ENCODE measurements around the gene TMTC2.
"Not testable (repeated sequence)": the region's sequence is repeated elsewhere in the genome, so short reads cannot be mapped to it uniquely, and the experiment has no call there.

Gene TMTC2

DNA sequence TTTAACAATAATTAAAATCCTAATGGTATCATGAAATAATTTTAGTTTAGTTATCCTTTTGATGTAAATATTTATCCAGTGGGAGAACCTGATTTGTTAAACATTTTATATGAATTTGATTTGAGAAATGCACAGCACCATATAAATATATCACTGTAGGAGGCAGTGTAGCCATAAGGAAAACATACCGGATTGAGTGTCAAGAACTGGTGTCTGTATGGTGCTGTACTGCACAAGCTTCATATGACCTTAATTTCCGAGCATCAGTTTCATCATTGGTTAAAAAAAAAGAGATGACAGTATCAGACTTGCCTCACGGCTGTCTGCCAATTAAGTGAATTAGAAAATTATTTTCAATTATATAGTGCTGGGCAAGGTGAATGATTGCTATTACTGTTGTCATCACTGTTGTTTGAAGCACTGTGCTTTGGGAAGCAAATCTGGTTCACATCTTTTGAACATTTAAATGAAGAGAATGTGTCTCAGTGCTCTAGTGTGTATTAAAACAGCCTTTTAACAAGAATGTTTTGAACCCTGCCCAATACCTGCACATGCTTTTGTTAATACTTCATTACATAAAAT lies 72.1 kb downstream of the TMTC2 start:
- no peaks in the 10 kb centered on the region for H3K36me3 ChIP-seq (ENCODE audit: control insufficient read depth, insufficient read depth, low read length)
- no peak for DNase-seq (ENCODE audit: extremely low read depth, insufficient read length)
- TF ChIP-seq, protein P1, sequence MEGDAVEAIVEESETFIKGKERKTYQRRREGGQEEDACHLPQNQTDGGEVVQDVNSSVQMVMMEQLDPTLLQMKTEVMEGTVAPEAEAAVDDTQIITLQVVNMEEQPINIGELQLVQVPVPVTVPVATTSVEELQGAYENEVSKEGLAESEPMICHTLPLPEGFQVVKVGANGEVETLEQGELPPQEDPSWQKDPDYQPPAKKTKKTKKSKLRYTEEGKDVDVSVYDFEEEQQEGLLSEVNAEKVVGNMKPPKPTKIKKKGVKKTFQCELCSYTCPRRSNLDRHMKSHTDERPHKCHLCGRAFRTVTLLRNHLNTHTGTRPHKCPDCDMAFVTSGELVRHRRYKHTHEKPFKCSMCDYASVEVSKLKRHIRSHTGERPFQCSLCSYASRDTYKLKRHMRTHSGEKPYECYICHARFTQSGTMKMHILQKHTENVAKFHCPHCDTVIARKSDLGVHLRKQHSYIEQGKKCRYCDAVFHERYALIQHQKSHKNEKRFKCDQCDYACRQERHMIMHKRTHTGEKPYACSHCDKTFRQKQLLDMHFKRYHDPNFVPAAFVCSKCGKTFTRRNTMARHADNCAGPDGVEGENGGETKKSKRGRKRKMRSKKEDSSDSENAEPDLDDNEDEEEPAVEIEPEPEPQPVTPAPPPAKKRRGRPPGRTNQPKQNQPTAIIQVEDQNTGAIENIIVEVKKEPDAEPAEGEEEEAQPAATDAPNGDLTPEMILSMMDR (IDR thresholded peaks at IDR 0.05; ENCODE audit: insufficient read depth, low read length, poor library complexity, severe bottlenecking) = no peak
- no peak overlapping the region for H3K4me3 ChIP-seq (replicated peaks; ENCODE audit: low read depth, low read length)
- H3K27me3 ChIP-seq (replicated peaks; ENCODE audit: control insufficient read depth, insufficient read depth, low read length) = no peaks in the 10 kb centered on the region

DNA sequence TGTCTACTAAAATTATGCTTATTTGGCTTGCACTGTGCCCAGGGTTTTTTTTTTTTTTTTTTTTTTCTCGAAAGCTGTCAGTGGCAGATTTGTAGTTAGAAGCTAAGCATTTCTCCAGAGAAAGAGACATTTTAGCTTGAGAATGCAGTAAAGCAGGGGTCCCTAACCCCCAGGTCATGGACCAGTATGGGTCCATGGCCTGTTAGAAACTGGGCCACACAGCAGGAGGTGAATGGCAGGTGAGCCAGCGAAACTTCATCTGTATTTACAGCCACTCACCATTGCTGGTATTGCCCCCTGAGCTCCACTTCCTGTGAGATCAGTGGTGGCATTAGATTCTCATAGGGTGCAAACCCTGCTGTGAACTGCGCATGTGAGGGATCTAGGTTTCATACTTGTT lies 73.7 kb downstream of the TMTC2 start:
- no peaks in the 10 kb centered on the region for H3K27me3 ChIP-seq (replicated peaks; ENCODE audit: control insufficient read depth, insufficient read depth, low read length)
- no peak for DNase-seq (ENCODE audit: extremely low read depth, insufficient read length)
- H3K4me3 ChIP-seq (replicated peaks; ENCODE audit: low read depth, low read length) = no peak overlapping the region
- TF ChIP-seq, protein P1 (IDR thresholded peaks at IDR 0.05; ENCODE audit: insufficient read depth, low read length, poor library complexity, severe bottlenecking) = no peak
- no peaks in the 10 kb centered on the region for H3K36me3 ChIP-seq (ENCODE audit: control insufficient read depth, insufficient read depth, low read length)

DNA sequence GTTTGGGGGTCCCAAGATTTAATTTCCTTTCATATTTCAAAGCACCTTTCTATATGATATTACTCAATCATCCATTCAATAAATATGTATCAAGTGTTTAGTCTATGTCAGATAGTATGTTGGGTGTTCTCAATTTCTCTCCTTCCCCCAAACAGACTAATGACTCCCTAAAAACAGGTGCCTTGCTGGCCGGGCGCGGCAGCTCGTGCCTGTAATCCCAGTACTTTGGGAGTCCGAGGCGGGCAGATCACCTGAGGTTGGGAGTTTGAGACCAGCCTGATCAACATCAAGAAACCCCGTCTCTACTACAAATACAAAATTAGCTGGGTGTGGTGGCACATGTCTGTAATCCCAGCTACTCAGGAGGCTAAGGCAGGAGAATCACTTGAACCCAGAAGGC lies 78.5 kb downstream of the TMTC2 start:
- DNase-seq (ENCODE audit: extremely low read depth, insufficient read length); H3K36me3 ChIP-seq (ENCODE audit: control insufficient read depth, insufficient read depth, low read length): not testable (repeated sequence)

GRCh38 chr12:82765971-82766705 lies 79.4 kb downstream of the TMTC2 start:
- TF ChIP-seq, protein P1 (IDR thresholded peaks at IDR 0.05; ENCODE audit: insufficient read depth, low read length, poor library complexity, severe bottlenecking) = no peak
- Histone ChIP-seq H3K36me3 (ENCODE audit: control insufficient read depth, insufficient read depth, low read length) (no peaks in the 10 kb centered on the region), H3K27me3 (replicated peaks; ENCODE audit: control insufficient read depth, insufficient read depth, low read length) (no peaks in the 10 kb centered on the region), H3K4me3 (replicated peaks; ENCODE audit: low read depth, low read length) (no peak overlapping the region)
- no peak for DNase-seq (ENCODE audit: extremely low read depth, insufficient read length)

More for the DNA sequence above, 78.5 kb downstream of the TMTC2 start:
- H3K27me3 ChIP-seq (replicated peaks; ENCODE audit: control insufficient read depth, insufficient read depth, low read length); H3K4me3 ChIP-seq (replicated peaks; ENCODE audit: low read depth, low read length): not testable (repeated sequence)

- Histone ChIP-seq H3K27me3 (replicated peaks; ENCODE audit: control insufficient read depth, insufficient read depth, low read length) (no peaks in the 10 kb centered on the region), H3K36me3 (ENCODE audit: control insufficient read depth, insufficient read depth, low read length) (no peaks in the 10 kb centered on the region), H3K4me3 (replicated peaks; ENCODE audit: low read depth, low read length) (no peak overlapping the region)
- no peak for DNase-seq (ENCODE audit: extremely low read depth, insufficient read length)
- TF ChIP-seq, protein P1 (IDR thresholded peaks at IDR 0.05; ENCODE audit: insufficient read depth, low read length, poor library complexity, severe bottlenecking) = no peak
Measured at GRCh38 chr12:82774666-82775065, 88.0 kb downstream of the TMTC2 start.

DNA sequence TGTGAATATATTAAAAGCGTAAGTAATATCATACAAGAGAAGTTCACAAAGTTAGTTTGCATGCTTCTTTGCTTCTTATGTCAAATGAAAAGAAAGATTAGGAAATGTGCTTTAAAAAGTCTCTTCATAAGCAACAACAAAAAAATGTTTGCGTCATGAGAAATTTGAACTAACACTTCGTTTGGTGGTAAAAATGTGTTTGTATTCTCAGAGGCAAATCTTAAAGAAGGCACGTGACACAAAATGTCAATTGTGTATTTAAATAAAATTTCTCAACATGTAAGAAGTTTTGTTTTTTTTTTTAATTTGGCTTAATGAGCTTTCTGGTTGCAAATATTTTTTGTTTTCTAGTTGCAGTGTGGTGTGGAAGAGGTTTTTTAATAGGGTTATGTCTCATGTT lies 93.8 kb downstream of the TMTC2 start:
- H3K27me3 ChIP-seq (replicated peaks; ENCODE audit: control insufficient read depth, insufficient read depth, low read length) = no peaks in the 10 kb centered on the region
- DNase-seq (ENCODE audit: extremely low read depth, insufficient read length) = no peak
- TF ChIP-seq, protein P1 (IDR thresholded peaks at IDR 0.05; ENCODE audit: insufficient read depth, low read length, poor library complexity, severe bottlenecking) = no peak
- H3K4me3 ChIP-seq (replicated peaks; ENCODE audit: low read depth, low read length) = no peak overlapping the region
- no peaks in the 10 kb centered on the region for H3K36me3 ChIP-seq (ENCODE audit: control insufficient read depth, insufficient read depth, low read length)

Data from GM06990 (cell line).